HG02642 (cell line): Measurements from ENCODE around the gene TSEN2.
"Not testable (repeated sequence)": the region's sequence is repeated elsewhere in the genome, so short reads cannot be mapped to it uniquely, and the experiment has no call there.

Experiments
- ATAC-seq: cut with Tn5 transposase; IDR thresholded peaks from one replicate; pipeline ENCODE4 v1.9.1; 2021; ENCODE audit warnings: mild to moderate bottlenecking; ENCODE audit not compliant: unreplicated experiment, poor library complexity

Gene TSEN2

DNA sequence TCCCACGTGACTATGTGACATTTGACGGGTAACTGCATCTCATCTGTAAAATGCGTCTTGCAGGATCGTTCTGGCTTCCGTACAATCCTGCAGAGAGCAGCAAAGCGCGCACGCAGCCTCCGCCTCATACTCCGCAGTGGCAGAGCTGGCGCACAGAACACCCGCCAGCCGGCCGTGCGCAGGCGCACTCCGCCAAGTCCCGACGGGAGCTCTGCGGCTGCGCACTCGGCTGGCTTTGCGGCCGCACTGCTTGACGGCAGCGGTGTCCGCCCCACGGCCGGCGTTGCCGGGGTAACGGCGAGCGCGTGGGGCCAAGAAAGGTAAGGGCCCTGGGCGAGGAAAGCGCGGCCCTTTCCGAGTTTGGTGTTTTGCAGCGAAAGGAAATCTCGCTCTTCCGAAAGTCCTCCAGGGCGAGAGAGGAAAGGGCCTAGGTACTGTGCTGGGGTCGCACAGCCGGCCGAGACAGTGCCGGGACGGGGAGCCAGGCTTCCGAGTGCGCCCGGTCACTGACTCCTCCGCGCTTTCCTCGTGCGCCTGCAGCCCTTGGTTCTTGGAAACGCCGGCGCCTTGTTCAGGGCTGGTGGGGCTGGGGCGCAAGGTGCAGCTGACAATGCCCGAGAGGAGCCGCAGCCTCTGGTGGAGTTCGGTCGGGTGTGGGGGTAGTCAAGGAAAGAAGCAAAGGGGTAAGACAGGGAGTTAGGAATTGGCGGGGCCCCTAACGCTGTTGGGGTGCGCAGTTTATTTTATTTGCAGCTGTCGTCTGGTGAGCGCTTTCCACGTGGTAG is at the start of gene TSEN2:
TSS of gene TSEN2 (plus strand) at position 283 of the 785 bp plus-strand sequence. CDS start 5,321 bp downstream, outside the sequence.
- peak; percentile 95 for ATAC-seq

DNA sequence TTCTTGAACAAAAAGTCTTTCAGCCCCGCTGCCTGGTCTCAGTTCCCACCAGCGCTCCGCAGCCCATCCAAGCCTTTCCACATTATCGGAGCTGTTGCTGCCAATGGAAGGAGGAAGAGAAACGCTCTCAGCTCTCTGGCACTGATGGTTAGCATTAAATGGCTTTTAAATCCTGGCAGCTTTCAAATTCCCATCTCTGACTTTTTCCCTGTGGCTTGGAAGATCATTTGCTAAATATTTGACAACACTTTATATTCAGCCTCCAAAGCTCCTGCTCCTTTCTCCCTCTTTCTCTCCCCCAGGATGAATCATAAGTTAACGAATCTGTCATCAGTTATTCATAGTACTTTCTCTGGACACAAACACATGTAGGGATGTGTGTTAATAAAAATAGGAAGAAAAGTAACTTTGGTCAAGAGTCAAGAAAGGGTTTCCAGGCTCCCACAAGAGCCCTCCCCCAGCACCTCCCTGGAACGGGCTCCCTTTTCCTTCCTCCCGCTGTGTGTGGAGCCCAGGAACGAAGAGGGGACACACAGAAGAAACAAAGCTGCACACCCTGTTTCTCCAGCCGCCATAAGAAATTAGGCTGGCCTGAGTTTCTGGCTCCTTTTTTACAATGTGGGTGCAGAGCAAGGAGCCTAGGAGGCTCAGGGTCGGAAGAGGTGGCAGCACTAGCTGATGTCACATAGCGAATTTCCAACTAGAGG is 47.6 kb upstream of the TSEN2 start:
- ATAC-seq, result no peak

DNA sequence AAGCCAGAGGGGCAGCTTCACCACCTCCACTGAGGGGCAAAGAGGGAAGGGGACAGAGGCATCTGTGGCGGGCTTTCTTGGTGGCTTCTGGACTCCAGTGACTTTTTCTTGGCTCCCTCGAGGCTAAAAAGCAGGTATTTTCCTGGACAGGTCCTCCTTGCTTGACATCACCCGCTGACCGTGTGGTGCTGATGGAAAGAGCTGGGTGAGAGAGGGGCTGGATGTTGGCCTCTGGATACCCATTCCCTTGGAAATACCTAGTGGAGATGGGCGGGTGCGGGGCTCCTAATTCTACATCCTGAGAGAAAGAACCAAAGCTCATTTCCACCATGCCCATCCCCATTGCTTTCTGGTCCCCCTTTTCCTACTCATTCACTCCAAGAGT is 47.1 kb upstream of the TSEN2 start:
- no peak for ATAC-seq

DNA sequence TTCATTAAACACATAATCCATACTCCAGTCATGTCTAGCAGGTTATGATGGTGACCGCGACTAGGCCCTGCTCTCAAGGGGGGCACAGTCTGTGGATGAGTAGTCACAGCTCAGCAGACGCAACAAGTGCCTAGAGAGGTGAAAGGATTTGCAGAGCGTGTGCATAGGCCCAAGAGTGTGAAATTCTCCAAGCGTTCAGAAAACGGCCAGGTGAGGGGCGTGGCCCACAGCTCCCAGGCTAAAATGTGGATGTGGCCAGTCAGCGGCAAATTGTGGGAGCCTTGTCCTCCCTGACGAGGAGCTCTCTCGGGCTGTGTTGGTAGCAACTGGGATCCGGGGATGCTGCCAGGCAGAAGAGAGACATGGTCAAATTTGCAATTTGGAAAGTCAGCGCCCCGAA is 46.4 kb upstream of the TSEN2 start:
- ATAC-seq, result no peak

DNA sequence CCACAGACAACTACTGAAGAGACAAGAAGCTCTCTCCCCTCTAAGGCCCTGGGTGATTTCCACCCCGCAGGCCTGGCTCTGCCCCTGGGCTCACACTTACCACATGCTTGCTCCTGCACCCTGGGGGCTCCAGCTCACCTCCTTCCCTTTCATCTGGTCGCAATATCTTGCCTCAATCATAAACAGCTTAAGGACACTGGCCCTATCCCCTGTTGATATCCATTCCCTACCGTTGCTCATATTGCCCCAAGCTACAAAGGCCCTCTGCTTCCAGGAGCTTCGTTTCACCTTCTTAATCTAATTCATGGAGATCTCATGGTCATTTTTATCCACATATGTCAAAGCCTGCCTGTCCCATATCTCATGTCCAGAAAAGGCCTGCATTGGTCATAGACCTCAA is 46.0 kb upstream of the TSEN2 start:
- ATAC-seq, result no peak

DNA sequence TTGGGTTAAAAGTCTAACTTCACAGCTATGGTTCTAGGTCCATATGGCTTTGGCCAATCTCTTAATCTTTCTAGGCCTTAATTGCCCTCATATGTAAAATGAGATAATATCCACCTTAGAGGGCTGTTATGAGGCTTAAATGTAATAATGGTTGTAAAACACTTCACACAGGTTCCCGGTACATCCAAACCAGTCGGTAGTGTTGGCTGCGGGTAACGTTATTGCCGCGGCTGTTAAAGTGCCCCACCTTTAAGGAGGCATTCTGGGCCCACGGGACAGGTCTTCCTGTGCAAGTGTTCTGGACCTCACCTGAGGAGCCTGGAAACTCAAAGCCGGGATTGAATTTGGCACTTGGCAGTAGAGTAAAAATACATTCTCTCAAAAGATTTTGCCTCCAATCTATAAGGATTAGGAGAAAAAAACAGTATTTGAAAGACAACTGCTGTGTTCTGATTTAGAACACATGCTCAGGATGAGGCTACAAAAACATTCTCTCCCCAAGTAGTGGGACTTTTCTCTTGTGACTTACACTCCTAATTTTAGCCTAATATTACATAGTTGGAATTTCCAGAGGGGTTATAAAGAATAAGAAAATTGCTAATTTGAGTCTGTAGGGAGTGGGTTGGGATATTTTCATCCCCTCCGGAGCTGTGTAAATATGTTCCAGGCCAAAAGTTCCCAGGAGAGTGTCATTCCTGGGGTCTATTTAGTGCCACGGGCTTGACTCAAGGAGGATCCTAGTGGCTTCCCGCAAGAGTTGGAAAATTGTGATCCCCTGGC is 44.9 kb upstream of the TSEN2 start:
- no peak for ATAC-seq

DNA sequence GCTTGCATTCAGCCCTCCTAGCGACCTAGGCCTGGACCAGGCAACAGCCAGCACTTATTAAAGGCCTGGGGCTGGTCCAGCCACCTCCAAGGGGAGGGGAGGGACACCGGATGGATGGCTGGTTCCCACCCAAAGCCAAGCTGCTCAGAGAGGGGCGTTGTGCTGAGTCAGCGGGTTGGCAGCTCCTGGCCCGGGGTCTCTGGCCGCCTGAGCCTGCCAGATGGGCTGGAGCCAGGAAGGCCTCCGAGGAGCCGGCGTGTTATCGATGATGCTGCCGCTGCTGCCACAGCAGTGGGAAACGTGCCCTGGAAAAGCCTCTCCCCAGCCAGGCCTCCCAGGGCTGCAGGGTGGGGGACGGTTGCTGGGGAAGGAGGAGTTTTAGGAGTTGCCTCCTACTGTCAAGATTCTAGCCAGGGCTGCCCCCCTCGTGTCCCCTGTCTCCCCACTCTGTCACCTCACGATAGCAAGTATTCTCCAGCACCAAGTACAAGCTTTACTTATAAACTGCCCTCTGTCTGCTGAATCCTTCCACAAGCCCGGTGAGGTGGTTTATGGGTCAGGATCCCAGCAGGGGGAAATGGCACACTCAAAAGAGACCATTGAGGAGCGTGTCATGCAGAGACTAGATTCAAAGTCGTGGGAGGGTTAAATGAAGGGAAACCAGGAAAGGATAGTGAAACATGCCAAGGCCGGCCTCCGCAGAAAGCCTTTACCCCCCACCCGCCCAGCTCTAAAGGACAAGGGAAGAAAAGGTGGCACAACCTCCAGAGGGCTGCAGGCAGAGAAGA is 43.2 kb upstream of the TSEN2 start:
- no peak for ATAC-seq

DNA sequence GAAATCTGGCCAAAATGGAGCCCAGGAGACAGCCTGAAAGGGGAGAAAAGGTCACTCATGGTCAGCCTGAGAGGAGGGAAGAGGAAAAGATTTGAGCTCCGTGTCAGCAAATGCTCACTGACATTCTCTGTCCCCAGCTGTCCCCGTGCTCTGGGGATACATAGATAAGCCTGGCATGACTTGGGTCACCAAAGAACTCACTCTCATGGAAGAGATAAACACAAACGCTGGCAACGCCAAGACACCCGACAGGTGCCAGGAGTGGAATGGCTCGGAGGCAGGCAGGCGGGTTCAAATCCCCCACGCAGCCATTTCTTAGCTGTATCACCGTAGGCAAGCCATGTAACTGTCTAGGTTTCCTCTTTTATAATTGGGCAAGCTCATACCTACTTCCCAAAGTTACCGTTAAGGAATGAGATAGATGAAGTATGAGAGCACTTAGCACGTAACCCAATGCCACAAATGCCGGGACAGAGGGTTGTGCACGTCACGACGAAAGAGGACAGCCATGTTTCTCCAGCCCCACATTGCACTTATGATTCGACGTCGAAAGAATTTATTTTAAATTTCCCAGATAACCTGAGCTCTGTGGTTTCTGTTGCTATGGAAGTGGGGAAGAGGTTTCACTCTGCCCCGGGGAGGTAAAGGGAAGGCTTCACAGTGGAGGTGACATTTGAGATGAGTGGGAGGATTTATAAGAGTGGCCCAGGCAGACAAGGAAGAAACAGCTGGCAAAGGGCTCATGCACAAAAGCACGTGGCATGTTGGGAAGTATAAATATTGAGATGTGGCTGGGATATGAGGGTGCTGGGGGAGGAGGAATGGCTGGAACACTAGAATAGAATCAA is 41.4 kb upstream of the TSEN2 start:
- ATAC-seq, result no peak

DNA sequence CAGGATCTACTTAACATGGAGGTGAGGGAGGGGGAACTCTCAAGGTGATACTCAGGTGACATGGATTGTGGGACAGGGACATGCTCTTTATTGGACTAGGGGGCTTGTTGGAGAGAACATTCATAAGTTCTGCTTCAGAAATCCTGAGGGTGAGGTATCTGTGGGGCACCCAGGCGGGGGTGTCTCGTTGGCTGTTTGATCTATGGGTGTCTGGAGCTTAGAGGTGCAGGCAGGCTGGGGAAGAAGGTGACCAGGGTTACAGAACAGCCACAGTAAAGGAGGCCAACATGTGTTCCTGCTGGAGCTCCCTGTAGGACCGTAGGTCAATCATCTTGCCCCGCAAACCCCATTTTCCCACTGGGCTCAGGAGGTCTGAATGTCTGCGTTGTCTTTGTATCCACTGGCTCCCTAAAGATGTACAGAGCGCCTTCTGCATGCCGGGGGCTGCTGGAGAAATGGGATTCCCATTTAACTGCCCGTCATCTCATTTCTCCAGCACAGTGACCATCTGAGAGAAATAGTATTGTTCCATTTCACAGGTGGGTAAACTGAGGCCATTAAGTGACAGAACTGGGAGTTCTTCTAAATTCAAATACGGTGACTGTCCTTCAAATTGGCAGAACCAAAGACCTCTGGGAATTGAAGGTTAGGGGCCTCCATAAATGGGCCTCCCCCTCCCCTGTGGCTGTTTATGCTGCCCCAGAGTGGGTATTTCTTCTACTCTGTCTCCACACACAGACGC is 40.3 kb upstream of the TSEN2 start:
- ATAC-seq, result no peak

DNA sequence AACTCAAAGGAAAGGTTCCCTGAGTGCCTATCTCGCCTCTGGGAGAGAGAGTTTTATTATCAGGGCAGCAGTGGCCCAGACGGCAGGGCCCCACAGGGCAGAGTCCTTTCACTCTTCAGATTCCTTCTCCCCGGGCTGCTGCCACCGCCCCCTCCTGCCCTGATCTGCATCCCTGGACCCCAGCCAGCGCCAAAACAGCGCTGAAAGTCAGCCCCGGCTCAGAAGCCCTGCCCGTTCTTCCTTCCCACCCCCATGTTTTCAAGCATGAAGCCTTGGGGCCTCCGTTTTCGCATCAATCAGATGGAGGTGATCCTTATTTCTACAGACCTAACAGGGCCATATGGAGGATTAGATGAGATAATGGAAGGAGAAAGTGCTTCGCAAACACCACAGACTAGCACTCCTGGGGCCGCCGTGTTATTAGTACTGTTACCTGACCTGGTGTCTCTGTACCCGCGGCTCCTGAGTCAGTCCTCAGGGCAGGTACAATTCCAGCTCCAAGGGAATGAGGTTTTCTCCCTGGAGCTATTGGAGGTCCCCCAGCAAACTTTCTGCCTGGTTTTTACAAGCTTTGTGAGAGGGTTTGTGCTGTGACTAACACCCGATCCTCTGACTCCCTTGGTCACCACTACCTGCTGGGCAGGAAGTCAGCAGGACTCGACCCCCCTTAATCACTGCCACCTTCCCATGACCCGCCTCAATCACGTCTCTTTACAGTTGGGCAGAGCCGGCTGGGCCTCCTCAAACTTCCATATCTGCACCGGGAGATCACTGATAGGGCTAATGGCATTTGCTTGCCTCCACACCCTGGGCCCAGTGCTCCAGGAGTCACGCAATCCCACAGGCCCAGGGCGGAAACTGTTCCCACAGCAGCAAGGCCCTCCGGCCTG is 39.5 kb upstream of the TSEN2 start:
- ATAC-seq, result no peak

DNA sequence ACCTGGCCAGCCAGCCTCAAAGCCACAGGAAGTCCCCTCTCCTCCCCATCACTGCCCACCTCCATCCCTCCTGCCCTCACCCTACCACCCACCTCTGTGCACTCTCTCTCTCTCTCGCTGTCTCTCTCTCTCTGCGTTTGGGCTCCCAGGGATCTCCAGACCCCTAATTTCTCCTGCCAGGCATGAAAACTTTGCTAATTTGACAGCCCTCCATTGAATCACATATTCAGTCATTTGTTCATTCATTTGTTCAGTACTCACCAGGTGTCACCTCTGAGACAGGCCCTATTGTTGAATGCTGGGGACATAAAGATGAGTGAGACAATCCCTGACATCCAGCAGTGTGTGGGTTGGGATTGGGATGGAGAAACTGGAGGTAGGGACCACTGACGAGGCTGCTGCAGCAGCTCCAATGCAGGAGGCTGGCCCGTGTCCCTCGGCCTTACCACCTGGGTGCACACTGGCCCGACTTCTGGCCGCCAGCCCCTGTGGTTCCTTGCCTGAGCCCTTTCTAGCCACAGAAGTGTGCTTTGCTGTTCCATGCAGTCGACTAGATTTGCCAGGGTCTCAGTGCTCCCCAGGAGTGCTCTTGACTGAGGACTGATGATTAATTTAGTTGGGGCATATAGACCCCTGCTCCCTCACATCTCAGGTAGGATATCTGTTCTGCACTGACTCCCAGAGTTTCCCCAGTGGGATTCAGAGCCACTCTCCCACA is 38.6 kb upstream of the TSEN2 start:
- no peak for ATAC-seq

DNA sequence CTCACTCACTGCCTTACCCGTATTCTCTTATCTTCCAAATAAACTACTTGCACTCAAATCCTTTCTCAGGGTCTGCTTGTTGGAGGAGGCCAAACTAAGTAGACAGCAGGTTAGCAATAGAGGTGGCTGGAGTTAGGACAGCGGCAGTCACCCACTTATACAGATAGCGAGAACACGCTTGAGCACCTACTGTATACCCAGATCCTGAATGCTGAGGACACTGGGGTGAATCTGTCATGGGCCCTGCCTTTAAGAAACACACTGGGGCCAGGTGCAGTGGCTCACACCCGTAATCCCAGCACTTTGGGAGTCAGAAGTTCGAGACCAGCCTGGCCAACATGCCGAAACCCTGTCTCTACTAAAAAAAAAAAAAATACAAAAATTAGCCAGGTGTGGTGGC is 38.0 kb upstream of the TSEN2 start:
- no peak for ATAC-seq

DNA sequence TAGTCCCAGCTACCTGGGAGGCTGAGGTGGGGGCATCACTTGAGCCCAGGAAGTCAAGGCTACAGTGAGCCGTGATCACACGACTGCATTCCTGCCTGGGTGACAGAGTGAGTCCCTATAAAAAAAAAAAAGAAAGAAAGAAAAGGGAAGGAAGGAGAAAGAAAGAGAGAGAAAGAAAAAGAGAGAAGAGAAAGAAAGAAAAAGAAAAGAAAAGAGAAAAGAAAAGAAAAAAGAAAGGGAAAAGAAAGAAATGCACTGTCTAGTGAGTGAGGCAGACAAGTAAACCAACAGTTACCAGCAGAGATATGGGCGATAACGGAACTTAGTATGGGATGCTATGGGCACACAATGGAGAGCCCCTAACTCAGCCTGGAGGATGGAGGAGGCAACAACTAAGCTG is 37.2 kb upstream of the TSEN2 start:
- ATAC-seq, result no peak

DNA sequence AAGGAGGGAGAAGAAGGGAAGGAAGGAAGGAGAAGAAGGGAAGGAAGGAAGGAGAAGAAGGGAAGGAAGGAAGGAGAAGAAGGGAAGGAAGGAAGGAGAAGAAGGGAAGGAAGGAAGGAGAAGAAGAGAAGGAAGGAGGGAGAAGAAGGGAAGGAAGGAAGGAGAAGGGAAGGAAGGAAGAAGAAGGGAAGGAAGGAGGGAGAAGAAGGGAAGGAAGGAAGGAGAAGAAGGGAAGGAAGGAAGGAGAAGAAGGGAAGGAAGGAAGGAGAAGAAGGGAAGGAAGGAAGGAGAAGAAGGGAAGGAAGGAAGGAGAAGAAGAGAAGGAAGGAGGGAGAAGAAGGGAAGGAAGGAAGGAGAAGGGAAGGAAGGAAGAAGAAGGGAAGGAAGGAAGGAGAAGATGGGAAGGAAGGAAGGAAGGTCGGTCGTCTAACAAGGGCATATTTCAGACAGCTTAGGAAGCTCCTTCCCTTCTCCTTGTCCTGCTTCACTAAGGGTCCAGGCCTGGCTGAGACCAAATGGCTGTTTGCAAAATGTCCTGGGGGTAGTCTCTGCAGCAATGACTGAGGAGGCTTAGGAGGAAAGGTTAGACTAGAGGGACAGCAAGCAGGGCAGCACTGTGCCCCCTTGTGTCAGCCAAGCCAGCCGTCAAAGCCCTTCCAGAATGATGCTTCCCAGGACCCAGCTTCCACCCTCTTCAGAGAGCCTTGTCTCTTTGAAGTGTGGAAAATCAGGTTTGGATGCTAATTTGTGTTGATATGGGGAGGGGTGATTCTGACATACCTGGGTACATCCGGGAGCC is 35.7 kb upstream of the TSEN2 start:
- not testable (repeated sequence) for ATAC-seq

DNA sequence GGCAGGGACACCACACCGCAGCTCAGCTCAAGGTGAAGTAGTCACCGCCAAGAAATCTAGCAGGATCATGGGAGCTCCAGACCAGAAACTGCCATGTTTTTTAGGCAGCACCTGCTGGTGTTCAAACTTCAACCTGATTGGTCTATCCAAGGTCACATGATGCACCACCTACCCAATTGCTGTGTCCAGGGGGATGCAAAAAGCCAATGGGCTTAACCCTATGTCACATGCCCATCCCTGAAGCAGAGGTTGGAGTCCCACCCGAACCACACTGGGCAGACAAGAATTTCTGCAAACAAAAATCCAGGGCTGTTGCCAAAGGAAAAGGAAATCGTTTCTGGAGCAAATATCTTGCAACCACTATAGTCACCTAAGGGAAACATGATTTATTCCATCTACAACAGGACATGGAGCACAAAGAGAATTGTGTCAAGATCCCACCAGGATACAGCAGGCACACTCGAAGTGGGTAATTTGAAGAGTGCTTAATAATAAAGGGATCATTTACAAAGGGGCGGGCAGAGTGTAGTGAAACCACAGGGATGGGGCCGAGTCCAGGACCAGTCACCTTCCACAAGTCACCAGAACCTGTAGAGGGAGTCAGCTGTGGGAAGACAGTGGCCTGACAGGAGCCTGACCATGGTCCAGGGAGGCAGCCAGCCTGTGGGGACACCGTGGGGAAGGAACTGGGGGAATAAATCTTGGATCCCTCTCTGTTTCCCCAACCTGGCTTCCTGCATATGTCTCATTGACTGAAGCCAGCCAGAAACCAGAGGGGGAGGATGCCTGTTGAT is 34.2 kb upstream of the TSEN2 start:
- ATAC-seq, result no peak

DNA sequence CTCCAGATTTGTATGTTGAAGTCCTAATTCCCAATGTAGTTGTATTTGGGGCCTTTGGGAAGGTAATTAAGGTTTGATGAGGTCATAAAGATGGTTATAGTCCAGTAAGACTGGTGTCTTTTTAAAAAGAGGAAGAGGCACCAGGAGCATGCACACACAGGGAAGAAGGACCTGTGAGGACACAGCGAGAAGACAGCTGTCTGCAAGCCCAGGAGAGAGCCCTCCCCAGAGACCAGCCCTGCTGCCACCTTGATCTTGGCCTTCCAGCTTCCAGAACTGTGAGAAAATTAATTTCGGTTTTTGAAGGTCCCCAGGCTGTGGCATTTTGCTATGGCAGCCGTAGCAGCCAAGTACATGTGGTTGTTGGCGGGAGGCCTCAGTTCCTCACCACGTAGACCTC is 32.8 kb upstream of the TSEN2 start:
- ATAC-seq, result no peak
